HEK293 (cell line): Measurements from ENCODE around the gene OR5K2.

Source experiments
- CTCF ChIA-PET: fragments of 350-600 bp; formaldehyde crosslinking; extraction: SDS; loops from one replicate; lab custom pipeline; 2021; ENCODE audit warnings: antibody characterized with exemption; lab: Yijun Ruan, JAX
- POLR2A ChIA-PET: fragments of 300-600 bp; formaldehyde crosslinking; extraction: SDS; loops from one replicate; lab custom pipeline; 2020; ENCODE audit warnings: antibody characterized with exemption, inconsistent platforms; lab: Yijun Ruan, JAX
- H3K27ac ChIP-seq: fragments of 200-500 bp; sonication (Bioruptor generic); 2 replicates; pipeline ENCODE4 v1.5.1; 2014; ENCODE audit warnings: low read depth, low read length, control low read depth, inconsistent platforms; ENCODE audit errors: extremely low read depth
- H3K36me3 ChIP-seq, 2 experiments: fragments of 200-500 bp in 1 of 2; sonication (Bioruptor generic) in 1 of 2; 1 replicate in 1 of 2; 2 replicates in 1 of 2; pipeline ENCODE4 v1.5.1; 2014 to 2017; ENCODE audit warnings: inconsistent platforms in 2 of 2, low read length in 2 of 2; ENCODE audit not compliant: control insufficient read depth in 2 of 2, insufficient read depth in 1 of 2
- H3K4me1 ChIP-seq: fragments of 200-500 bp; sonication (Bioruptor generic); 2 replicates; pipeline ENCODE4 v1.5.1; 2014; ENCODE audit warnings: mild to moderate bottlenecking, low read length, inconsistent platforms; ENCODE audit not compliant: control insufficient read depth, insufficient read depth
- H3K4me3 ChIP-seq: 2 replicates; pipeline ENCODE4 v1.5.1; 2011; ENCODE audit warnings: low read depth, mild to moderate bottlenecking, control low read depth, low read length, moderate library complexity
- H3K9me3 ChIP-seq: fragments of 200-500 bp; sonication (Bioruptor generic); 2 replicates; pipeline ENCODE4 v1.5.1; 2014; ENCODE audit warnings: low read depth, low read length, inconsistent platforms; ENCODE audit not compliant: control insufficient read depth, insufficient read depth
- ELK4 ChIP-seq: IDR thresholded peaks from 2 replicates; pipeline ENCODE4 v1.6.1; 2011; ENCODE audit warnings: mild to moderate bottlenecking, low read depth, low read length, borderline replicate concordance
- OVOL3 ChIP-seq: fragments of 450-650 bp; formaldehyde crosslinking; IDR thresholded peaks from 2 replicates; pipeline ENCODE4 v1.5.1; 2016; ENCODE audit warnings: missing biosample characterization, missing genetic modification characterization
- PRDM2 ChIP-seq: fragments of 450-650 bp; formaldehyde crosslinking; IDR thresholded peaks from 2 replicates; pipeline ENCODE4 v1.5.1; 2016; ENCODE audit warnings: missing biosample characterization, missing genetic modification characterization, borderline replicate concordance
- ZBTB44 ChIP-seq: fragments of 450-650 bp; IDR thresholded peaks from 2 replicates; pipeline ENCODE4 v1.5.1; 2018; ENCODE audit warnings: missing biosample characterization, mild to moderate bottlenecking, missing genetic modification characterization
- ZBTB49 ChIP-seq: fragments of 450-650 bp; formaldehyde crosslinking; IDR thresholded peaks from 2 replicates; pipeline ENCODE4 v1.5.1; 2016; ENCODE audit warnings: missing biosample characterization, missing genetic modification characterization, low read depth
- ZEB2 ChIP-seq: fragments of 450-650 bp; formaldehyde crosslinking; IDR thresholded peaks from 2 replicates; pipeline ENCODE4 v1.5.1; 2016; ENCODE audit warnings: missing biosample characterization, missing genetic modification characterization
- ZNF10 ChIP-seq: fragments of 450-650 bp; formaldehyde crosslinking; IDR thresholded peaks from 2 replicates; pipeline ENCODE4 v1.5.1; 2017; ENCODE audit warnings: missing biosample characterization, missing genetic modification characterization
- ZNF114 ChIP-seq: fragments of 450-650 bp; formaldehyde crosslinking; IDR thresholded peaks from 2 replicates; pipeline ENCODE4 v1.5.0; 2017; ENCODE audit warnings: missing biosample characterization, missing genetic modification characterization
- ZNF223 ChIP-seq: fragments of 450-650 bp; formaldehyde crosslinking; IDR thresholded peaks from 2 replicates; pipeline ENCODE4 v1.5.1; 2016; ENCODE audit warnings: missing biosample characterization, missing genetic modification characterization
- ZNF280C ChIP-seq: fragments of 450-650 bp; formaldehyde crosslinking; IDR thresholded peaks from 2 replicates; pipeline ENCODE4 v1.5.1; 2016; ENCODE audit warnings: missing biosample characterization, missing genetic modification characterization
- ZNF292 ChIP-seq: fragments of 450-650 bp; formaldehyde crosslinking; IDR thresholded peaks from 2 replicates; pipeline ENCODE4 v1.5.1; 2016; ENCODE audit warnings: low read depth, missing biosample characterization, missing genetic modification characterization, borderline replicate concordance
- ZNF518A ChIP-seq: fragments of 450-650 bp; formaldehyde crosslinking; conservative IDR thresholded peaks from 2 replicates; pipeline ENCODE4 v1.5.1; 2016; ENCODE audit warnings: low read depth, missing biosample characterization, missing genetic modification characterization
- ZNF548 ChIP-seq: fragments of 450-650 bp; formaldehyde crosslinking; IDR thresholded peaks from 2 replicates; pipeline ENCODE4 v1.5.1; 2016; ENCODE audit warnings: missing biosample characterization, missing genetic modification characterization
- ZNF624 ChIP-seq: fragments of 450-650 bp; formaldehyde crosslinking; IDR thresholded peaks from 2 replicates; pipeline ENCODE4 v1.5.1; 2017; ENCODE audit warnings: missing biosample characterization, missing genetic modification characterization
- ZNF664 ChIP-seq: fragments of 450-650 bp; formaldehyde crosslinking; IDR thresholded peaks from 2 replicates; pipeline ENCODE4 v1.5.1; 2016; ENCODE audit warnings: missing biosample characterization, missing genetic modification characterization
- ZNF670 ChIP-seq: fragments of 450-650 bp; formaldehyde crosslinking; IDR thresholded peaks from 2 replicates; pipeline ENCODE4 v1.5.1; 2016; ENCODE audit warnings: missing biosample characterization, missing genetic modification characterization, low read depth
- ZNF791 ChIP-seq: fragments of 450-650 bp; formaldehyde crosslinking; IDR thresholded peaks from 2 replicates; pipeline ENCODE4 v1.5.1; 2016; ENCODE audit warnings: missing biosample characterization, missing genetic modification characterization

The OR5K2 gene

GRCh38 chr3:98460220-98460619, 37.3 kb upstream of the OR5K2 start:
- TF ChIP-seq ZNF223: no peak
- TF ChIP-seq ZNF791 (tag by site-specific recombination): no peak
- no peak for TF ChIP-seq ZEB2 (tag by site-specific recombination)
- no peak for TF ChIP-seq ZNF664 (tag by site-specific recombination)
- TF ChIP-seq ZNF10 (tag by site-specific recombination): no peak
- TF ChIP-seq ZNF548: no peak
- no peak for TF ChIP-seq ZNF292 (tag by site-specific recombination)
- no peak for TF ChIP-seq ZBTB49 (tag by site-specific recombination)
- no peak for TF ChIP-seq ZNF518A (tag by site-specific recombination)
- TF ChIP-seq ZNF280C (tag by site-specific recombination): no peak
- TF ChIP-seq ZNF624 (tag by site-specific recombination): no peak
- no peak for TF ChIP-seq OVOL3
- no peak for TF ChIP-seq ZNF670 (tag by site-specific recombination)
- no peak for TF ChIP-seq ZNF114 (tag by site-specific recombination)
- TF ChIP-seq, all 188 proteins: peak for 0
- Histone ChIP-seq H3K27ac (no peak overlapping the region), H3K4me3 (no peak overlapping the region), H3K36me3 (no peaks in the 10 kb centered on the region), H3K4me1 (no peaks in the 10 kb centered on the region), H3K9me3 (no peaks in the 10 kb centered on the region)
- ChIA-PET POLR2A (no interaction called here), CTCF (interaction anchor here (0.6 kb wide), 1 partner anchor 36 kb away, joined by 3 read pairs; no protein-coding TSS in a partner anchor)

GRCh38 chr3:98462901-98463300, 34.6 kb upstream of the OR5K2 start, which contains the start of gene OR5K1:
TSS of gene OR5K1 (plus strand) at chr3:98463201. CDS start at chr3:98469577, 6,376 bp downstream.
- Histone ChIP-seq H3K36me3 (no peaks in the 10 kb centered on the region), H3K27ac (no peak within 1 kb of the TSS), H3K4me1 (no peaks in the 10 kb centered on the region), H3K4me3 (no peak within 1 kb of the TSS), H3K9me3 (no peaks in the 10 kb centered on the region)
- POLR2A ChIA-PET: no interaction called here
- CTCF ChIA-PET: no interaction called here
- TF ChIP-seq ELK4 (no peak), ZBTB44 (tag by site-specific recombination) (no peak), PRDM2 (tag by site-specific recombination) (no peak)
